AG04450 (cell line): Measurements from ENCODE around the gene IL36RN. TPM values are rescaled to one million over a fixed set of nuclear protein-coding genes. Genes with fewer than 3 reads are reported as not detected.

Experiments
- CTCF ChIA-PET: fragments of 300-600, 350-600 bp; formaldehyde crosslinking; extraction: SDS; loops from one replicate; lab custom pipeline; 2022; ENCODE audit warnings: antibody characterized with exemption, inconsistent platforms; lab: Charles Lee
- POLR2A ChIA-PET: fragments of 350-600 bp; formaldehyde crosslinking; extraction: SDS; loops from one replicate; lab custom pipeline; 2021; ENCODE audit warnings: antibody characterized with exemption, inconsistent platforms; lab: Yijun Ruan, JAX
- DNase-seq: peaks from one replicate; pipeline ENCODE4 v3.0.0-alpha.2; 2011; ENCODE audit warnings: low read depth, low spot score
- H3K27ac ChIP-seq: one replicate; pipeline ENCODE4 v1.5.1; 2012; ENCODE audit warnings: low read depth, low read length, control low read depth
- H3K27me3 ChIP-seq: one replicate; pipeline ENCODE4 v1.6.0; 2012; ENCODE audit warnings: low read length; ENCODE audit not compliant: control insufficient read depth, insufficient read depth
- H3K4me3 ChIP-seq: 2 replicates; pipeline ENCODE4 v1.5.1; 2011; ENCODE audit warnings: mild to moderate bottlenecking, low read depth, low read length, control low read depth
- H3K9me3 ChIP-seq: 2 replicates; pipeline ENCODE4 v1.5.1; 2012; ENCODE audit warnings: low read length; ENCODE audit not compliant: control insufficient read depth, insufficient read depth
- polyA plus RNA-seq: library from polyadenylated mRNA; depleted of rRNA; stranded (reverse); fragments of >200 nt; gene quantifications from 2 replicates; pipeline ENCODE4 v1.2.3, GENCODE V29; 2011
- TF ChIP-seq, protein P1 (sequence below): IDR thresholded peaks from 2 replicates; pipeline ENCODE4 v1.5.1; 2011; ENCODE audit warnings: low read depth, low read length, control low read depth, inconsistent platforms

Gene IL36RN
- polyA plus RNA-seq, 1 experiment: not detected

DNA sequence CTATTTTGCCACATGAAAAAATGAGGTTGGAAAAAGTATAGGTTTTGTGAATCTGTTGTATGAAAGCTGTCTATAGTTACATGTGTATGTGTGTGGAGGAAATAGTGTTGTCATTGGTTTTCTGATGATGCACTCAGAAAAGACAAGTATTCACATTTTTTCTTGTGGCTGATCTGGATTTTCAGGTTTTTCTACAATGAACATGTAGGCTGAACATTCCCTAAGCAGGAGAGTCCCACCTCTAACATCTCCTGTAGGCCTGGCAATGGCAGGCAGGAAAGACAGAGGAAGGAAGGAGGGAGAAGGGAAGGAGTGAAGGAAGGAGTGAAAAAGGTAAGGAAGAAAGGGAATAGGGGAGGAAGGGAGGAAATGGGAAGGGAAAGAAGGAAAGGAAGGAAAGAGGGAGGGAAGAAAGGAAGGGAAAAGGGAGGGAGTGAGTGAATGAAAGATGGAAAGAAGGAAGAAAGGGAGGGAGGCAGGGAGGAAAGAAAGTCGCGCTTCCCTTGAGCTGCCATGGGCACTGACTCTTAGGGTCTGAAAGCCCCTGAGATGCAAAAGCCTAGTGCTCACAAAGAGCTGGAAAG, 495 bp upstream of the IL36RN start:
- Histone ChIP-seq H3K4me3 (no peak overlapping the region), H3K27me3 (no peaks in the 10 kb centered on the region), H3K27ac (no peak overlapping the region), H3K9me3 (no peaks in the 10 kb centered on the region; the same call in 1 of the 2 replicates)
- TF ChIP-seq, protein P1, sequence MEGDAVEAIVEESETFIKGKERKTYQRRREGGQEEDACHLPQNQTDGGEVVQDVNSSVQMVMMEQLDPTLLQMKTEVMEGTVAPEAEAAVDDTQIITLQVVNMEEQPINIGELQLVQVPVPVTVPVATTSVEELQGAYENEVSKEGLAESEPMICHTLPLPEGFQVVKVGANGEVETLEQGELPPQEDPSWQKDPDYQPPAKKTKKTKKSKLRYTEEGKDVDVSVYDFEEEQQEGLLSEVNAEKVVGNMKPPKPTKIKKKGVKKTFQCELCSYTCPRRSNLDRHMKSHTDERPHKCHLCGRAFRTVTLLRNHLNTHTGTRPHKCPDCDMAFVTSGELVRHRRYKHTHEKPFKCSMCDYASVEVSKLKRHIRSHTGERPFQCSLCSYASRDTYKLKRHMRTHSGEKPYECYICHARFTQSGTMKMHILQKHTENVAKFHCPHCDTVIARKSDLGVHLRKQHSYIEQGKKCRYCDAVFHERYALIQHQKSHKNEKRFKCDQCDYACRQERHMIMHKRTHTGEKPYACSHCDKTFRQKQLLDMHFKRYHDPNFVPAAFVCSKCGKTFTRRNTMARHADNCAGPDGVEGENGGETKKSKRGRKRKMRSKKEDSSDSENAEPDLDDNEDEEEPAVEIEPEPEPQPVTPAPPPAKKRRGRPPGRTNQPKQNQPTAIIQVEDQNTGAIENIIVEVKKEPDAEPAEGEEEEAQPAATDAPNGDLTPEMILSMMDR: no peak
- no peak for DNase-seq
- ChIA-PET CTCF (no interaction called here), POLR2A (no interaction called here)

DNA sequence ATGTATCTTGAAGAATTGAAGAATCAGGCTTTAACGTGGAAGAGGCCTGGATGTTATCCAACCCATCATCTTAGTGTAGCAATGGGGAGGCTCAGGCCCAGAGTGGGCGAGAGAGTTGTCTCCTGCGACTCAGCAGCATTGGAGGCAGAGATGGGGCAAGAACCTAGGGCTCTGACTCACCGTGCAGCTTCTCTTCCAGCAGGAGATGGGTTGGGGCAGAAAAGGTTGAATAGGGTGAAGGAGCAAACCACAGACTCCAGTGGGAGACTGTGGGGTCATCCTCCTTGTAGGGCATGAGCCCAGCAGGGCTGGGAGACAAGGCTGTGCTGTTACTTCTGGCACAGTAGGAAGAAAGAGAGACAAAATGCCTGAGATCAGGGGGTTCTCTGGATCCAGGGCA, 1.4 kb downstream of the IL36RN start:
- no peak for DNase-seq
- H3K9me3 ChIP-seq: no peaks in the 10 kb centered on the region; the same call in 1 of the 2 replicates
- H3K27ac ChIP-seq: no peak overlapping the region
- no peak overlapping the region for H3K4me3 ChIP-seq
- POLR2A ChIA-PET: no interaction called here
- TF ChIP-seq, protein P1: no peak
- CTCF ChIA-PET: no interaction called here
- no peaks in the 10 kb centered on the region for H3K27me3 ChIP-seq

DNA sequence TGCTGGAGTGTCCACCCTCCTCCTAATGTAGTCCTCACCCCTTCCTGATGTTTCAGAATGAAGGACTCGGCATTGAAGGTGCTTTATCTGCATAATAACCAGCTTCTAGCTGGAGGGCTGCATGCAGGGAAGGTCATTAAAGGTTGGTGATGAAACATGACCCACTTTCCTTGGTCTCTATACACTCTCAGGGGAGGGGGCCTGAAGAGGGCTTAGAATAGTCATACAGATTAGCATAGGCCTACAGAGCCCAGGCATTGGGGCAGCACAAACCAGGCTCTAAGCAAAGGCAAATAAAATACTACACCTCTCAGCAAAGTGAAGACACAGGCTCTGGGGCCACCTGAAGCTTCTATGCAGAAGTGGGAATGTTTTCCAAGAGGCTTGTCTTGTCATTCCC, 1.8 kb downstream of the IL36RN start:
- POLR2A ChIA-PET: no interaction called here
- Histone ChIP-seq H3K27ac (no peak overlapping the region), H3K4me3 (no peak overlapping the region), H3K9me3 (no peaks in the 10 kb centered on the region; the same call in 1 of the 2 replicates), H3K27me3 (no peaks in the 10 kb centered on the region)
- TF ChIP-seq, protein P1: no peak
- DNase-seq: no peak
- CTCF ChIA-PET: no interaction called here

DNA sequence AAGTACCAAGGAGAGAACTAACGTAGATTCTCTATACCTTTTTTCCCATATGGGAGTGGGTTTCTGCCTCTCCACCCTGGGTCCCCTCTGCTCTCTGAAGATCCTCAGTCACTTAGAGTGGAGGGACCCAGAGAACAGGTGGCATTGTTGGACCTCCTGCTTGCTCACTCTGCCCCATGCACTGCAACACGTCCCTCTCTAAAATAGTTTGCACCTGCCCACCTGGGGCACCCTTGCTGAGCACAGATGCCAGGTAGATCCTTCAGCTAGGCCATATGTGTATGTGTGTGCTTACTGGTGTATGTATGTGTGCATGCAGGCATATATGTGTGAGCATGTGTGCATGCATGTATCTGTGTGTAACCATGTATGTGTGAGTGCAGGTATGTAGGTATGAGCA, 2.2 kb downstream of the IL36RN start:
- POLR2A ChIA-PET: no interaction called here
- no peak overlapping the region for H3K27ac ChIP-seq
- TF ChIP-seq, protein P1: no peak
- H3K9me3 ChIP-seq: no peaks in the 10 kb centered on the region
- DNase-seq: no peak
- CTCF ChIA-PET: no interaction called here
- no peaks in the 10 kb centered on the region for H3K27me3 ChIP-seq
- H3K4me3 ChIP-seq: no peak overlapping the region

DNA sequence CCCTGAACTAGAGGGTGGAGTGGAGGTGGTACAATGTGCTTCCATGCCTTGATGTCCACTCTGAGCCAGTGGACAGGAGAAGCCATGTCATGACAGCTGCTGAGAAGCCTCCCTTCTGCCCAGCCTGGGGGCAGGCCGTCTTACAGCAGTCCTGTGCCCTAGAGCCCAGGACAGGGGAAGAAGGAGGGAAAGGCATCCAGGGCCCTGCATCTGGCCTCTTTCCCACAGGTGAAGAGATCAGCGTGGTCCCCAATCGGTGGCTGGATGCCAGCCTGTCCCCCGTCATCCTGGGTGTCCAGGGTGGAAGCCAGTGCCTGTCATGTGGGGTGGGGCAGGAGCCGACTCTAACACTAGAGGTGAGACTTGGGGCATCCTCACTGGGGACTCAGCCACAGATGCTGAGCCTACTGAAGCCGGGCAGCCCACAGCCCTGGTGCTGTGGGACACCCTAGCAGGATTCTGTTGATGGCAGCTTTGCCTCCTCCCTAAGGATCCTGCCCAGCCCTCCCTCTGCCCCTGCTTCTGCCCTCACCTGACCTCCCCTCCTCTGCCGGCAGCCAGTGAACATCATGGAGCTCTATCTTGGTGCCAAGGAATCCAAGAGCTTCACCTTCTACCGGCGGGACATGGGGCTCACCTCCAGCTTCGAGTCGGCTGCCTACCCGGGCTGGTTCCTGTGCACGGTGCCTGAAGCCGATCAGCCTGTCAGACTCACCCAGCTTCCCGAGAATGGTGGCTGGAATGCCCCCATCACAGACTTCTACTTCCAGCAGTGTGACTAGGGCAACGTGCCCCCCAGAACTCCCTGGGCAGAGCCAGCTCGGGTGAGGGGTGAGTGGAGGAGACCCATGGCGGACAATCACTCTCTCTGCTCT, 3.1 kb downstream of the IL36RN start:
- TF ChIP-seq, protein P1: no peak
- POLR2A ChIA-PET: interaction anchor here (0.6 kb wide), 1 partner anchor 407 kb away, joined by 4 read pairs; no protein-coding TSS in a partner anchor
- DNase-seq: no peak
- Histone ChIP-seq H3K9me3 (no peaks in the 10 kb centered on the region), H3K27me3 (peaks cover 4% of the 10 kb centered on the region), H3K27ac (no peak overlapping the region), H3K4me3 (no peak overlapping the region)
- CTCF ChIA-PET: interaction anchor here (0.8 kb wide), 1 partner anchor 18 kb away, joined by 4 read pairs; no protein-coding TSS in a partner anchor
